ENCODE measurements around the gene GPD2. TPM values are rescaled to one million over a fixed set of nuclear protein-coding genes. Genes with fewer than 3 reads are reported as not detected.

The GPD2 gene
- total RNA-seq, 4 donors from 2014 or later: 19.5 to 26.0 (median 22.5) TPM

DNA sequence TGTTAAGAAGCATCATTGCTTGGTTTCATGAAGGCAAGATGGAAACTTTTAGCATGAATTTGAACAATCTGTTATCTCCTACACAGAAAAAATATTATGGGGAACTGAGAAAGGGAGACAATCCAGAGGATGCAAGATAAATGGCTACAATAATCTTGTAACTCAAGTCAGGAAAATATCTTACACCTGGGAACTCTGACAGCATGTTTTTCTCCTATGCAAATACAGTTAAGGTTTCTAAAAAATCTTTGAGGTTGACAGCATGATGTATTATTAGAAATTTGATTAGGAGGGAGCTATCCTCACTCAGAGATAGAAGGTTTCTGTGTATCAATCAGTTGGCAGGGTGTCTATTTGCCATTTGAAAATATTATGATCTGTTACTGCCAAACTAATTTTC is 75.6 kb downstream of the GPD2 start:
- no peak overlapping the region for H3K27ac ChIP-seq (replicated peaks in 1 of 4)
- no peak overlapping the region for H3K4me3 ChIP-seq
- intact Hi-C loops (cut with DNase I): no loop called here
- no peaks in the 10 kb centered on the region for H3K4me1 ChIP-seq
- TF ChIP-seq, protein P1, sequence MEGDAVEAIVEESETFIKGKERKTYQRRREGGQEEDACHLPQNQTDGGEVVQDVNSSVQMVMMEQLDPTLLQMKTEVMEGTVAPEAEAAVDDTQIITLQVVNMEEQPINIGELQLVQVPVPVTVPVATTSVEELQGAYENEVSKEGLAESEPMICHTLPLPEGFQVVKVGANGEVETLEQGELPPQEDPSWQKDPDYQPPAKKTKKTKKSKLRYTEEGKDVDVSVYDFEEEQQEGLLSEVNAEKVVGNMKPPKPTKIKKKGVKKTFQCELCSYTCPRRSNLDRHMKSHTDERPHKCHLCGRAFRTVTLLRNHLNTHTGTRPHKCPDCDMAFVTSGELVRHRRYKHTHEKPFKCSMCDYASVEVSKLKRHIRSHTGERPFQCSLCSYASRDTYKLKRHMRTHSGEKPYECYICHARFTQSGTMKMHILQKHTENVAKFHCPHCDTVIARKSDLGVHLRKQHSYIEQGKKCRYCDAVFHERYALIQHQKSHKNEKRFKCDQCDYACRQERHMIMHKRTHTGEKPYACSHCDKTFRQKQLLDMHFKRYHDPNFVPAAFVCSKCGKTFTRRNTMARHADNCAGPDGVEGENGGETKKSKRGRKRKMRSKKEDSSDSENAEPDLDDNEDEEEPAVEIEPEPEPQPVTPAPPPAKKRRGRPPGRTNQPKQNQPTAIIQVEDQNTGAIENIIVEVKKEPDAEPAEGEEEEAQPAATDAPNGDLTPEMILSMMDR (IDR thresholded peaks at IDR 0.05): no peak
- TF ChIP-seq POLR2AphosphoS5 (IDR thresholded peaks at IDR 0.05) (no peak), POLR2A (IDR thresholded peaks at IDR 0.05; ENCODE audit: low read depth) (no peak), EP300 (IDR thresholded peaks at IDR 0.05) (no peak)
- peaks cover 0 to 31% (median 14%) of the 10 kb centered on the region in 4 donors for H3K36me3 ChIP-seq
- H3K9me3 ChIP-seq: no peaks in the 10 kb centered on the region
- no peak for DNase-seq (ENCODE audit: extremely low spot score)
- H3K27me3 ChIP-seq: no peaks in the 10 kb centered on the region

DNA sequence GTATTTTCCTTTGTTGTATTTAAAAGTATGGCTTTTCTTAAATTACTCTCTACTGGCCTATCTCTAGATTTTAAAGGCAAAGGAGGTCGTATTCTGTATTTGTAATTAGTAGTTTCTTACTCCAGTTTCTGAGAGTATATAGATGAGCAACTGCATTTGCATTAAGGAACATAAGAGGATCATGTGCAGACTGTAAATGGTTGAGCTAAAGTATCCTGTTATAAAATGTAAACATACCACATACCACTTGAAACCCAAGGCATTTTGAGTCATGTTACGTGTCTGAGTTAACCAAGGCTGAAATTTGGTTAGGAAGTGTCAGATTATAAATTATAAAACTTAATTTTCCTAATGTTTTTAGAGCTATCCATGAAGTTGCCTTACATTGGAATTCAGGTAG is 76.3 kb downstream of the GPD2 start:
- H3K36me3 ChIP-seq: peaks cover 0 to 31% (median 14%) of the 10 kb centered on the region in 4 donors

DNA sequence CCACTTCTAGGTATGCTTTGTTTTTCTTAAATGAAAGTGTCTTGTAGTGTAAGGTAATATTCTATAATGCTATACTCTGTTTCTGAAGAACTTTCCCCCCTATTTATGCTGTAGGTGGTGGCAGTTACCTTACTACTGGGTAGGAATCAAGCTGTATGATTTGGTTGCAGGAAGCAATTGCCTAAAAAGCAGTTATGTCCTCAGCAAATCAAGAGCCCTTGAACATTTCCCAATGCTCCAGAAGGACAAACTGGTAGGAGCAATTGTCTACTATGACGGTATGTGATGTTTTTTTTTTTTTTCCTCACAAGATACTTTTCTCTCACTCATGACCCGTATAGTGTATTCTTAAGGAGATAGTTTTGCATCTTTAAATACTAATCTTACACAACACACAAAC is 77.0 kb downstream of the GPD2 start:
- no peaks in the 10 kb centered on the region for H3K27me3 ChIP-seq
- no peak overlapping the region for H3K27ac ChIP-seq (replicated peaks in 1 of 4)
- peaks cover 0 to 31% (median 14%) of the 10 kb centered on the region in 4 donors for H3K36me3 ChIP-seq
- TF ChIP-seq, protein P1 (IDR thresholded peaks at IDR 0.05): no peak
- no peak for TF ChIP-seq POLR2A (IDR thresholded peaks at IDR 0.05; ENCODE audit: low read depth)
- no peak for TF ChIP-seq EP300 (IDR thresholded peaks at IDR 0.05)
- no peak for TF ChIP-seq POLR2AphosphoS5 (IDR thresholded peaks at IDR 0.05)
- WGBS: 96% methylated on average over 2 of the region's 2 CpGs
- no peak for DNase-seq (ENCODE audit: extremely low spot score)
- H3K9me3 ChIP-seq: no peaks in the 10 kb centered on the region
- intact Hi-C loops (cut with DNase I): no loop called here
- no peaks in the 10 kb centered on the region for H3K4me1 ChIP-seq
- H3K4me3 ChIP-seq: no peak overlapping the region

More for the DNA sequence above, 76.3 kb downstream of the GPD2 start:
- intact Hi-C loops (cut with DNase I): no loop called here
- Histone ChIP-seq H3K27ac (replicated peaks in 1 of 4) (no peak overlapping the region), H3K4me3 (no peak overlapping the region), H3K9me3 (no peaks in the 10 kb centered on the region), H3K27me3 (no peaks in the 10 kb centered on the region), H3K4me1 (no peaks in the 10 kb centered on the region)
- WGBS: 85% methylated on average over 2 of the region's 2 CpGs
- no peak for TF ChIP-seq EP300 (IDR thresholded peaks at IDR 0.05)
- TF ChIP-seq POLR2A (IDR thresholded peaks at IDR 0.05; ENCODE audit: low read depth): no peak
- TF ChIP-seq, protein P1 (IDR thresholded peaks at IDR 0.05): no peak
- no peak for TF ChIP-seq POLR2AphosphoS5 (IDR thresholded peaks at IDR 0.05)
- no peak for DNase-seq (ENCODE audit: extremely low spot score)

DNA sequence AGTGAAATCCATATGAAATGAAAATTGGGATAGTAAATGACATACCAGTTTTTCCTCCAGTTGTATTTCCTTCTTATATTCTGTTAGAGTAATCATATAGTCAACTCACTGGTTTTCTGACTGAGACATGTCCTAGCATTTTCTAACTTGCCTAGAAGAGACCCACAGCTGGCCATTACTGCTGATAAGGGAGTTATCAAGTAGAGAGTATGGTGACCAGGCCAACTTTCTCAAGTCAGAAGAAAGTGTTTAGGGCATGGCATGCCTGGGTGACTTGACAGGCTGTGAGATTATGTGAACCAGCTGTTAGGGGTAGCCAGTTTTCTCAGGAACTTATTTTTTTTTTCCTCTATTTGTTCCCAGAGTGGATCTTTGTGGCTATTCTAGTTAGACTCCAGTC is 81.2 kb downstream of the GPD2 start:
- intact Hi-C loops (cut with DNase I): no loop called here
- H3K36me3 ChIP-seq: peaks cover 0 to 23% (median 10%) of the 10 kb centered on the region in 4 donors
- no peak for DNase-seq (ENCODE audit: extremely low spot score)
- TF ChIP-seq POLR2AphosphoS5 (IDR thresholded peaks at IDR 0.05) (no peak), EP300 (IDR thresholded peaks at IDR 0.05) (no peak), POLR2A (IDR thresholded peaks at IDR 0.05; ENCODE audit: low read depth) (no peak)
- TF ChIP-seq, protein P1 (IDR thresholded peaks at IDR 0.05): no peak
- H3K27me3 ChIP-seq: no peaks in the 10 kb centered on the region
- H3K27ac ChIP-seq (replicated peaks in 1 of 4): no peak overlapping the region
- no peak overlapping the region for H3K4me3 ChIP-seq
- H3K4me1 ChIP-seq: no peaks in the 10 kb centered on the region
- H3K9me3 ChIP-seq: peaks cover 0 to 9% (median 2%) of the 10 kb centered on the region in 4 donors

DNA sequence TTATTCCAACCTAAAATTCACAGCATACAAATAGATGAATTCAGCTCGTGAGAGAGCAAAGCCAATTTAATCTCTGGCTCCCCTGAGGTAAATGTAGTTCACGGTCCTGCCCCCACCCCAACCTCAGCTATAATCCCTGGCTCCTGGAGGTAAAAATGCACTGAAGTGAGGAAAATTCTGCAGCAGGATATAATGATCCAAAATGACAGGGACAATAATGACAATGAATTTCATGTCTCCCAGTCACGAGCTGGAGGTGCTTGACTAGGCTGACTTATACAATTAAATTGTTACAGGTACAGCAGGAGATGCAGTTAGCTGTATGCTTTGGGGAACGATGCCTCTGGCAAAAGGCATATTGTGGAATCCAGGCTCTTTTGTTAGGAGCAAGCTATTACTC is 82.0 kb downstream of the GPD2 start:
- no peak for DNase-seq (ENCODE audit: extremely low spot score)
- WGBS: 92% methylated on average over 4 of the region's 4 CpGs
- intact Hi-C loops (cut with DNase I): no loop called here

More for the DNA sequence above, 82.0 kb downstream of the GPD2 start:
- Histone ChIP-seq H3K4me1 (no peaks in the 10 kb centered on the region), H3K27ac (replicated peaks in 1 of 4) (no peak overlapping the region), H3K36me3 (peaks cover 0 to 21% (median 8%) of the 10 kb centered on the region in 4 donors), H3K9me3 (peaks cover 0 to 9% (median 2%) of the 10 kb centered on the region in 4 donors), H3K27me3 (no peaks in the 10 kb centered on the region), H3K4me3 (no peak overlapping the region)
- TF ChIP-seq EP300 (IDR thresholded peaks at IDR 0.05): no peak
- TF ChIP-seq POLR2A (IDR thresholded peaks at IDR 0.05; ENCODE audit: low read depth): no peak
- no peak for TF ChIP-seq POLR2AphosphoS5 (IDR thresholded peaks at IDR 0.05)
- TF ChIP-seq, protein P1 (IDR thresholded peaks at IDR 0.05): no peak
